ENCODE results near the gene HRH1. TPM values are rescaled to one million over a fixed set of nuclear protein-coding genes. Genes with fewer than 3 reads are reported as not detected.
"Not testable (repeated sequence)": the region's sequence is repeated elsewhere in the genome, so short reads cannot be mapped to it uniquely, and the experiment has no call there.

HRH1 gene
- total RNA-seq, 1 donor from 2014 or later = 0.31 TPM

GRCh38 chr3:11120091-11120805 is 34.0 kb upstream of the HRH1 start:
- peaks cover 20% of the 10 kb centered on the region for H3K9me3 Mint-ChIP-seq
- H3K4me3 Mint-ChIP-seq = no peak overlapping the region
- no peak for DNase-seq (ENCODE audit: low spot score in 2 of 2, unreplicated experiment in 2 of 2)

GRCh38 chr3:11126653-11127052 is 27.6 kb upstream of the HRH1 start:
- no peak for DNase-seq (ENCODE audit: low spot score in 2 of 2, unreplicated experiment in 2 of 2)
- Mint-ChIP-seq H3K9me3 (peaks cover 17% of the 10 kb centered on the region), H3K4me1 (no peaks in the 10 kb centered on the region), H3K36me3 (no peaks in the 10 kb centered on the region), H3K4me3 (no peak overlapping the region), H3K27ac (no peak overlapping the region), H3K27me3 (ENCODE audit: low read depth) (peaks cover 40% of the 10 kb centered on the region)
- no peak for TF ChIP-seq CTCF (IDR thresholded peaks at IDR 0.05; ENCODE audit: unreplicated experiment)

More at GRCh38 chr3:11120091-11120805, 34.0 kb upstream of the HRH1 start:
- Mint-ChIP-seq H3K27me3 (ENCODE audit: low read depth) (peaks cover 38% of the 10 kb centered on the region), H3K4me1 (no peaks in the 10 kb centered on the region), H3K27ac (no peak overlapping the region), H3K36me3 (no peaks in the 10 kb centered on the region)
- TF ChIP-seq CTCF (IDR thresholded peaks at IDR 0.05; ENCODE audit: unreplicated experiment) = no peak

- Mint-ChIP-seq H3K9me3 (peaks cover 1% of the 10 kb centered on the region), H3K27ac (no peak overlapping the region), H3K27me3 (ENCODE audit: low read depth) (peaks cover 34% of the 10 kb centered on the region), H3K36me3 (no peaks in the 10 kb centered on the region), H3K4me3 (no peak overlapping the region), H3K4me1 (no peaks in the 10 kb centered on the region)
- no peak for TF ChIP-seq CTCF (IDR thresholded peaks at IDR 0.05; ENCODE audit: unreplicated experiment)
- DNase-seq (ENCODE audit: low spot score in 2 of 2, unreplicated experiment in 2 of 2) = no peak
Observed at GRCh38 chr3:11128682-11129632, 25.3 kb upstream of the HRH1 start.

GRCh38 chr3:11130385-11130784 is 23.9 kb upstream of the HRH1 start:
- Mint-ChIP-seq H3K27ac (no peak overlapping the region), H3K9me3 (no peaks in the 10 kb centered on the region), H3K4me1 (no peaks in the 10 kb centered on the region), H3K4me3 (no peak overlapping the region), H3K27me3 (ENCODE audit: low read depth) (peaks cover 28% of the 10 kb centered on the region), H3K36me3 (no peaks in the 10 kb centered on the region)
- DNase-seq (ENCODE audit: low spot score in 2 of 2, unreplicated experiment in 2 of 2) = no peak
- TF ChIP-seq CTCF (IDR thresholded peaks at IDR 0.05; ENCODE audit: unreplicated experiment) = no peak

GRCh38 chr3:11131371-11131770 is 22.9 kb upstream of the HRH1 start:
- no peak for DNase-seq (ENCODE audit: low spot score in 2 of 2, unreplicated experiment in 2 of 2)
- peaks cover 23% of the 10 kb centered on the region for H3K27me3 Mint-ChIP-seq (ENCODE audit: low read depth)
- no peak overlapping the region for H3K27ac Mint-ChIP-seq
- no peak for TF ChIP-seq CTCF (IDR thresholded peaks at IDR 0.05; ENCODE audit: unreplicated experiment)
- no peaks in the 10 kb centered on the region for H3K36me3 Mint-ChIP-seq
- H3K9me3 Mint-ChIP-seq = no peaks in the 10 kb centered on the region
- H3K4me3 Mint-ChIP-seq = no peak overlapping the region
- H3K4me1 Mint-ChIP-seq = no peaks in the 10 kb centered on the region

- peak in 1 of 2 experiments; percentile 1 for DNase-seq (ENCODE audit: low spot score in 2 of 2, unreplicated experiment in 2 of 2)
- not testable (repeated sequence) for H3K9me3 Mint-ChIP-seq, H3K36me3 Mint-ChIP-seq, H3K27ac Mint-ChIP-seq, H3K4me3 Mint-ChIP-seq, H3K4me1 Mint-ChIP-seq
- peaks cover 21% of the 10 kb centered on the region for H3K27me3 Mint-ChIP-seq (ENCODE audit: low read depth)
Observed at GRCh38 chr3:11131886-11132285, 22.4 kb upstream of the HRH1 start.

Data from mesothelial cell of epicardium (in vitro differentiated cells).